Keratinocyte (primary cell): ENCODE measurements around the gene CAMKK2. TPM values are rescaled to one million over a fixed set of nuclear protein-coding genes. Genes with fewer than 3 reads are reported as not detected.
"Not testable (repeated sequence)": the region's sequence is repeated elsewhere in the genome, so short reads cannot be mapped to it uniquely, and the experiment has no call there.

ENCODE experiments used
- DNase-seq: peaks from one replicate; pipeline ENCODE4 v3.0.0-alpha.2; 2011; ENCODE audit warnings: low read depth, missing footprints, low spot score
- FAIRE-seq: peaks from 2 replicates; lab custom pipeline; 2011; peaks lifted over from hg19 to GRCh38; lab: Jason Lieb, UNC
- H2AFZ ChIP-seq: 2 replicates; pipeline ENCODE4 v1.6.0; 2012; ENCODE audit warnings: low read length, control low read depth, inconsistent platforms; ENCODE audit not compliant: control insufficient read depth
- H3K27ac ChIP-seq: 2 replicates; pipeline ENCODE4 v1.5.1; 2011; ENCODE audit warnings: low read length; ENCODE audit not compliant: control insufficient read depth, insufficient read depth
- H3K27me3 ChIP-seq: 3 replicates; pipeline ENCODE4 v1.6.0; 2011; ENCODE audit warnings: low read length; ENCODE audit not compliant: control insufficient read depth, insufficient read depth; ENCODE audit errors: extremely low read depth
- H3K36me3 ChIP-seq, 2 experiments: 2 replicates in 1 of 2; 3 replicates in 1 of 2; pipeline ENCODE4 v1.5.1; 2011; ENCODE audit warnings: low read length in 2 of 2, mild to moderate bottlenecking in 1 of 2; ENCODE audit not compliant: control insufficient read depth in 2 of 2, insufficient read depth in 2 of 2; ENCODE audit errors: extremely low read depth in 1 of 2
- H3K4me1 ChIP-seq: 3 replicates; pipeline ENCODE4 v1.5.1; 2011; ENCODE audit warnings: low read length; ENCODE audit not compliant: control insufficient read depth, insufficient read depth; ENCODE audit errors: extremely low read depth
- H3K4me2 ChIP-seq: 3 replicates; pipeline ENCODE4 v1.6.0; 2011; ENCODE audit warnings: low read depth, low read length; ENCODE audit not compliant: control insufficient read depth, insufficient read depth; ENCODE audit errors: extremely low read depth
- H3K4me3 ChIP-seq, 3 experiments: fragments of 200-600 bp in 1 of 3; sonication (generic) in 1 of 3; 2 replicates in 2 of 3; 3 replicates in 1 of 3; pipeline ENCODE4 v1.5.1; 2011 to 2016; ENCODE audit warnings: low read length in 3 of 3, mild to moderate bottlenecking in 3 of 3, control low read depth in 2 of 3, inconsistent platforms in 1 of 3, low read depth in 1 of 3, mixed read lengths in 1 of 3, mixed run types in 1 of 3, moderate library complexity in 1 of 3; ENCODE audit not compliant: control insufficient read depth in 2 of 3, insufficient read depth in 2 of 3; ENCODE audit errors: extremely low read depth in 1 of 3
- H3K79me2 ChIP-seq: 2 replicates; pipeline ENCODE4 v1.6.0; 2012; ENCODE audit warnings: low read length; ENCODE audit not compliant: control insufficient read depth, insufficient read depth
- H3K9ac ChIP-seq: 3 replicates; pipeline ENCODE4 v1.6.0; 2011; ENCODE audit warnings: low read length; ENCODE audit not compliant: control insufficient read depth, insufficient read depth; ENCODE audit errors: extremely low read depth
- H3K9me1 ChIP-seq: 3 replicates; pipeline ENCODE4 v1.6.0; 2011; ENCODE audit warnings: low read length; ENCODE audit not compliant: control insufficient read depth, insufficient read depth; ENCODE audit errors: extremely low read depth
- H3K9me3 ChIP-seq: 2 replicates; pipeline ENCODE4 v1.5.1; 2012; ENCODE audit warnings: low read depth, low read length; ENCODE audit not compliant: control insufficient read depth
- H4K20me1 ChIP-seq: 3 replicates; pipeline ENCODE4 v1.6.0; 2011; ENCODE audit warnings: low read length; ENCODE audit not compliant: control insufficient read depth, insufficient read depth; ENCODE audit errors: extremely low read depth
- CTCF ChIP-seq, 3 experiments: IDR thresholded peaks in 1 of 3; conservative IDR thresholded peaks in 1 of 3; optimal IDR thresholded peaks in 1 of 3; 2 replicates in 2 of 3; 3 replicates in 1 of 3; pipeline versions ENCODE3 to v1.5.1; 2011; ENCODE audit warnings: low read length in 3 of 3, mild to moderate bottlenecking in 3 of 3, moderate library complexity in 2 of 3, control low read depth in 1 of 3, inconsistent platforms in 1 of 3; ENCODE audit not compliant: insufficient read depth in 2 of 3; ENCODE audit errors: extremely low read depth in 1 of 3
- EZH2 ChIP-seq: IDR thresholded peaks from one replicate; pipeline ENCODE4 v1.6.1; 2012; ENCODE audit warnings: inconsistent platforms, mild to moderate bottlenecking, low read length, moderate library complexity
- dilution Hi-C: fragments of 300-500 bp; cut with MboI; formaldehyde crosslinking; loops from one replicate; pipeline ENCODE4 v1.7.0; 2020; ENCODE audit warnings: low sequenced_read_pairs; ENCODE audit not compliant: extremely low pct_ligation_motif_present
- polyA plus RNA-seq, 5 experiments: library from polyadenylated mRNA; depleted of rRNA in 3 of 5; stranded (reverse) in 3 of 5; stranded (forward) in 1 of 5; unstranded in 1 of 5; fragments of >200 nt; gene quantifications; 1 replicate in 1 of 5; 2 replicates in 3 of 5; 3 replicates in 1 of 5; pipeline versions ENCODE4 v1.2.1 to v1.2.3, GENCODE V29; 2011 to 2012; ENCODE audit warnings: missing spikeins in 2 of 5, low read depth in 1 of 5, low replicate concordance in 1 of 5

The CAMKK2 gene
- polyA plus RNA-seq, 1 donor (not counting 4 experiments of a cell fraction or from before 2014, with no cell fraction given) = 18.6 TPM

GRCh38 chr12:121300083-121300819 is 3.7 kb upstream of the CAMKK2 start:
- Histone ChIP-seq H3K79me2 (peaks cover 11% of the 10 kb centered on the region), H3K4me2 (no peak overlapping the region), H3K27ac (no peak overlapping the region), H2AFZ (no peak overlapping the region), H3K9me1 (no peaks in the 10 kb centered on the region), H4K20me1 (no peaks in the 10 kb centered on the region), H3K4me3 (no peak overlapping the region), H3K9ac (no peak overlapping the region), H3K4me1 (peaks cover 9% of the 10 kb centered on the region), H3K36me3 (no peaks in the 10 kb centered on the region), H3K9me3 (no peaks in the 10 kb centered on the region), H3K27me3 (no peaks in the 10 kb centered on the region)
- TF ChIP-seq CTCF (optimal IDR thresholded peaks at IDR 0.05 in 1 of 3, IDR thresholded peaks at IDR 0.05 in 1 of 3, conservative IDR thresholded peaks at IDR 0.05 in 1 of 3; ENCODE audit: extremely low read depth in 1 of 3, insufficient read depth in 2 of 3, low read length in 3 of 3) = no peak
- no peak for TF ChIP-seq EZH2
- FAIRE-seq (no peak), DNase-seq (no peak)
- dilution Hi-C loops = no loop called here

- H3K9me3 ChIP-seq = no peaks in the 10 kb centered on the region
- no peaks in the 10 kb centered on the region for H3K27me3 ChIP-seq
- peaks cover 13% of the 10 kb centered on the region for H3K79me2 ChIP-seq
- no peak overlapping the region for H3K9ac ChIP-seq
- no peak overlapping the region for H3K4me2 ChIP-seq
- H3K27ac ChIP-seq = no peak overlapping the region
- no peaks in the 10 kb centered on the region for H4K20me1 ChIP-seq
- TF ChIP-seq EZH2 (no peak), CTCF (optimal IDR thresholded peaks at IDR 0.05 in 1 of 3, IDR thresholded peaks at IDR 0.05 in 1 of 3, conservative IDR thresholded peaks at IDR 0.05 in 1 of 3; ENCODE audit: extremely low read depth in 1 of 3, insufficient read depth in 2 of 3, low read length in 3 of 3) (no peak)
- no peak for DNase-seq
- H2AFZ ChIP-seq = no peak overlapping the region
- no peak overlapping the region for H3K4me3 ChIP-seq
- H3K9me1 ChIP-seq = no peaks in the 10 kb centered on the region
- H3K36me3 ChIP-seq = no peaks in the 10 kb centered on the region
- FAIRE-seq = no peak
- dilution Hi-C loops = no loop called here
- peaks cover 11% of the 10 kb centered on the region for H3K4me1 ChIP-seq
These were observed 3.2 kb upstream of the CAMKK2 start for GRCh38 chr12:121299662-121300061.

- H3K9me3 ChIP-seq, H3K9me1 ChIP-seq, DNase-seq, H4K20me1 ChIP-seq, dilution Hi-C loops, H3K9ac ChIP-seq, H3K36me3 ChIP-seq, FAIRE-seq, H3K27me3 ChIP-seq, H3K27ac ChIP-seq, H2AFZ ChIP-seq, H3K4me3 ChIP-seq, H3K4me2 ChIP-seq: not testable (repeated sequence)
- peaks cover 24% of the 10 kb centered on the region for H3K79me2 ChIP-seq
- peaks cover 11% of the 10 kb centered on the region for H3K4me1 ChIP-seq
These were observed 1.9 kb upstream of the CAMKK2 start for GRCh38 chr12:121298411-121298810.
